ENCODE results near the gene LRRC36.

The LRRC36 gene

DNA sequence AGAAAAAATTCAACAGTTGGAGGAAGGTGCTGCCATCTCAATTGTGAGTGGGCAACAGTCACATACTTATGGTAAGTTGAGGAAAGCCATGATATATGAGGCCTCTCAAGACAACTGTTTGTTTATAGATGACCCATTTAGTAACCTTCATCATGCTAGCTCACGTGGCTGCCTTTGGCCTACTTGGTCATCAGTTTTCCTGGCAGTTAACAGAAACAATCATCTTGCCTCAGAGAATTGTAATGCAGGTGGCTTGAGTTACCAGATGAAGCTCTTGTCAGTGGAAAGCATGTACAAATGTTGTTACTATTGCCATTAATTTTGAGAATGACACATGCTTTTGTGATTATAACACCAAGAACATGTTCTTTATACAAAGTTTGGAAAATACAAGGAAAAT is 52.0 kb downstream of the LRRC36 start:
- no peak overlapping the region for H3K27ac ChIP-seq (ENCODE audit: low read length)
- TF ChIP-seq, protein P1, sequence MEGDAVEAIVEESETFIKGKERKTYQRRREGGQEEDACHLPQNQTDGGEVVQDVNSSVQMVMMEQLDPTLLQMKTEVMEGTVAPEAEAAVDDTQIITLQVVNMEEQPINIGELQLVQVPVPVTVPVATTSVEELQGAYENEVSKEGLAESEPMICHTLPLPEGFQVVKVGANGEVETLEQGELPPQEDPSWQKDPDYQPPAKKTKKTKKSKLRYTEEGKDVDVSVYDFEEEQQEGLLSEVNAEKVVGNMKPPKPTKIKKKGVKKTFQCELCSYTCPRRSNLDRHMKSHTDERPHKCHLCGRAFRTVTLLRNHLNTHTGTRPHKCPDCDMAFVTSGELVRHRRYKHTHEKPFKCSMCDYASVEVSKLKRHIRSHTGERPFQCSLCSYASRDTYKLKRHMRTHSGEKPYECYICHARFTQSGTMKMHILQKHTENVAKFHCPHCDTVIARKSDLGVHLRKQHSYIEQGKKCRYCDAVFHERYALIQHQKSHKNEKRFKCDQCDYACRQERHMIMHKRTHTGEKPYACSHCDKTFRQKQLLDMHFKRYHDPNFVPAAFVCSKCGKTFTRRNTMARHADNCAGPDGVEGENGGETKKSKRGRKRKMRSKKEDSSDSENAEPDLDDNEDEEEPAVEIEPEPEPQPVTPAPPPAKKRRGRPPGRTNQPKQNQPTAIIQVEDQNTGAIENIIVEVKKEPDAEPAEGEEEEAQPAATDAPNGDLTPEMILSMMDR (IDR thresholded peaks at IDR 0.05; ENCODE audit: low read depth, low read length) = no peak
- no peak for TF ChIP-seq EZH2phosphoT487 (IDR thresholded peaks at IDR 0.05; ENCODE audit: low read depth)
- H3K4me1 ChIP-seq (ENCODE audit: low read length) = no peaks in the 10 kb centered on the region
- H3K4me3 ChIP-seq (ENCODE audit: low read length) = no peak overlapping the region
- no peak overlapping the region for H3K4me2 ChIP-seq (ENCODE audit: low read length)
- no peaks in the 10 kb centered on the region for H4K20me1 ChIP-seq (ENCODE audit: insufficient read depth, low read length)
- H3K9ac ChIP-seq (ENCODE audit: low read length) = no peak overlapping the region
- no peaks in the 10 kb centered on the region for H3K36me3 ChIP-seq (replicated peaks; ENCODE audit: low read depth, low read length)
- no peaks in the 10 kb centered on the region for H3K9me3 ChIP-seq (ENCODE audit: insufficient read depth, low read length)
- no peaks in the 10 kb centered on the region for H3K79me2 ChIP-seq (ENCODE audit: low read length)
- no peak overlapping the region for H2AFZ ChIP-seq (ENCODE audit: low read depth, low read length)
- H3K27me3 ChIP-seq (ENCODE audit: low read depth, low read length) = no peaks in the 10 kb centered on the region

DNA sequence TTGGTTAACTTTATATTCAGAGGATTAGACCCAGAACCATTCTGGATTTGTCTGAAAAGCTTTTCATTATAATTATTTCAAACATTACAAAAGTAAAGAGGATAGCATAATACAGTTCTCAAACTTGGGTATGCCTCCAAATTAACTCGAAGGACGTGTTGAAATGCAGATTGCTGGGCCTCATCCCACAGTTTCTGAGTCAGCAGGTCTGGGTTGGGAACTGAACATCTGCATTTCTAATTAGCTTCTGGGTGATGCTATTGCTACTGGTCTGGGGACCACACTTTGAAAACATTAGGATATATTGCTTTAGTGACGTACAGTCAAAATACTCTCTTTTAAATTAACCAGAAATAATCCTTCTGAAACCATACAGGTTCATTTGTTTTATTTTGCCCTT is 56.7 kb downstream of the LRRC36 start:
- Histone ChIP-seq H3K9ac (ENCODE audit: low read length) (no peak overlapping the region), H3K4me3 (ENCODE audit: low read length) (no peak overlapping the region), H3K4me1 (ENCODE audit: low read length) (no peaks in the 10 kb centered on the region), H3K36me3 (replicated peaks; ENCODE audit: low read depth, low read length) (no peaks in the 10 kb centered on the region), H3K27me3 (ENCODE audit: low read depth, low read length) (no peaks in the 10 kb centered on the region), H3K79me2 (ENCODE audit: low read length) (no peaks in the 10 kb centered on the region), H3K9me3 (ENCODE audit: insufficient read depth, low read length) (no peaks in the 10 kb centered on the region), H3K27ac (ENCODE audit: low read length) (no peak overlapping the region), H4K20me1 (ENCODE audit: insufficient read depth, low read length) (no peaks in the 10 kb centered on the region), H2AFZ (ENCODE audit: low read depth, low read length) (no peak overlapping the region), H3K4me2 (ENCODE audit: low read length) (no peak overlapping the region)
- TF ChIP-seq EZH2phosphoT487 (IDR thresholded peaks at IDR 0.05; ENCODE audit: low read depth) = no peak
- TF ChIP-seq, protein P1 (IDR thresholded peaks at IDR 0.05; ENCODE audit: low read depth, low read length) = no peak

DNA sequence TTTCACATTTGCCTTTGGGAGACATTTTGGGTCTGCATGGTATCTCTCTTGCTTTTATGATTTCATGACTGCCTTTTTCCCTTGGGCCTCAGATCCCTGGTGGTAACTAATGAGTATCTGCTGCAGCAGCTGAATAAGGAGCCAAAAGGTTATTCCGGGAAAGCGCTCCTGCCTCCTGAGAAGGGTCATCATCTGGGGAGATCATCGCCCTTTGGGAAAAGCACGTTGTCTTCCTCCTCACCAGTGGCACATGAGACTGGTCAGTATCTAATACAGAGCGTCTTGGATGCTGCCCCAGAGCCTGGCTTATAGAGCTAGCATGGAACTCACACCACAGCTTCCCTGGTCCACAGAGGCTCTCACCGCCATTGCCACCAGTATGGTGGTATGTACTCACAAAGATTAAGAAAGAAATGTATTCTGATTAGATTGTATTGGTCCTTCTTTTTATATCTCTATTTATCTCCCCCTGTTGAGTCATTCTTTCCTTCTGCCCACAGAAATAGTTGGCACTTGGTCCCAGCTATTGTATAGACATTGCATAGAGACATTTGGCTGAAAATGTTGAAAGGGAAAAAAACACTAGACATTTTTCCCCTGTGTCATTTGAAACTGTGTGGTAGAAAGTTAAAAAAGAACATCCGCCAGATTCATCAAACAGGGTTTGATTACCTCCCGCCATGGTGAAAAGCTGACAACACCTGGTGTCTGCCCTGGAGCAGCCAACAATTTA is 58.3 kb downstream of the LRRC36 start:
- H3K4me1 ChIP-seq (ENCODE audit: low read length) = no peaks in the 10 kb centered on the region
- no peak overlapping the region for H3K27ac ChIP-seq (ENCODE audit: low read length)
- H4K20me1 ChIP-seq (ENCODE audit: insufficient read depth, low read length) = no peaks in the 10 kb centered on the region
- TF ChIP-seq, protein P1 (IDR thresholded peaks at IDR 0.05; ENCODE audit: low read depth, low read length) = no peak
- TF ChIP-seq EZH2phosphoT487 (IDR thresholded peaks at IDR 0.05; ENCODE audit: low read depth) = no peak
- no peak overlapping the region for H3K4me2 ChIP-seq (ENCODE audit: low read length)
- no peaks in the 10 kb centered on the region for H3K79me2 ChIP-seq (ENCODE audit: low read length)
- H3K9me3 ChIP-seq (ENCODE audit: insufficient read depth, low read length) = no peaks in the 10 kb centered on the region
- no peaks in the 10 kb centered on the region for H3K27me3 ChIP-seq (ENCODE audit: low read depth, low read length)
- H2AFZ ChIP-seq (ENCODE audit: low read depth, low read length) = no peak overlapping the region
- H3K36me3 ChIP-seq (replicated peaks; ENCODE audit: low read depth, low read length) = no peaks in the 10 kb centered on the region
- H3K4me3 ChIP-seq (ENCODE audit: low read length) = no peak overlapping the region
- H3K9ac ChIP-seq (ENCODE audit: low read length) = no peak overlapping the region

DNA sequence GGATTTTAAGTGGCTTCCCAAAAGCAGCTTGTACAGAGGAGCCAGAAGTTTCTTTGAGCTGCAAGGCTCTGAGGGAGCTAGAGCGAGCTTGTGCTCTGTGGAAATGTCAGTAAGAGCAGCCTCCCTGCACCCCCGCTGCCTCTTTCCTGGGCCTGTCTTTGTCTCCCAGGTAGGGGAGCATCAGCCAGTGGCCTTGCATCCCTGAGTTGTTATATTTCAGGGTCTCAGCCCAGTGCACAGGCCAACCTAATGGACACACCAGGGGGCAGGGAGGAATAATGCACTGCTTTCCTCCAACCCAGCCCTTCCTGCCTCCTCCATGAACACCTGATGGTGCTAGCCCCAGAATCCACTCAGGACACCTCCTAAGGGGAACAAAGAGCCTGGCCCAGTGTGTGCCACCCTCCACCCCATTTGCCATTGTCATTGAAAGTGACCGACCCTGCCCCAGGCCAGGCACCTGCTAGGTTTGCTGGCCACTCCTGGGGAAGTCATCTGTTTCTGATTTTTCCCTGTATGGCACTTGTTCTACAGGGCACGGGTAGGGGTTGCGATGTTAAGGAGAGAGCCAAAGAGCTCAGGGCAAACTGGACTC is 60.3 kb downstream of the LRRC36 start:
- Histone ChIP-seq H3K36me3 (replicated peaks; ENCODE audit: low read depth, low read length) (no peaks in the 10 kb centered on the region), H3K79me2 (ENCODE audit: low read length) (no peaks in the 10 kb centered on the region), H3K27ac (ENCODE audit: low read length) (no peak overlapping the region), H4K20me1 (ENCODE audit: insufficient read depth, low read length) (no peaks in the 10 kb centered on the region), H3K27me3 (ENCODE audit: low read depth, low read length) (no peaks in the 10 kb centered on the region), H3K9ac (ENCODE audit: low read length) (no peak overlapping the region), H3K4me2 (ENCODE audit: low read length) (no peak overlapping the region), H3K4me1 (ENCODE audit: low read length) (no peaks in the 10 kb centered on the region), H2AFZ (ENCODE audit: low read depth, low read length) (no peak overlapping the region), H3K9me3 (ENCODE audit: insufficient read depth, low read length) (no peaks in the 10 kb centered on the region), H3K4me3 (ENCODE audit: low read length) (no peak overlapping the region)
- TF ChIP-seq EZH2phosphoT487 (IDR thresholded peaks at IDR 0.05; ENCODE audit: low read depth) = no peak
- TF ChIP-seq, protein P1 (IDR thresholded peaks at IDR 0.05; ENCODE audit: low read depth, low read length) = no peak
